A673 (cell line): ENCODE measurements around the gene NDUFB7. TPM values are rescaled to one million over a fixed set of nuclear protein-coding genes. Genes with fewer than 3 reads are reported as not detected.

Source experiments
- BruUV-seq: library from RNA; stranded (reverse); fragments of 400-500 nt; replicated peaks from 2 replicates; lab custom pipeline; 2021; lab: Mats Ljungman, UMichigan
- CTCF ChIA-PET: fragments of 300-600 bp; sonication (Branson Sonifier 250); formaldehyde crosslinking; loops from one replicate; lab custom pipeline; 2022; ENCODE audit warnings: antibody characterized with exemption; lab: Charles Lee
- POLR2A ChIA-PET: fragments of 300-600 bp; sonication (Branson Sonifier 250); formaldehyde crosslinking; loops from one replicate; lab custom pipeline; 2022; ENCODE audit warnings: antibody characterized with exemption; ENCODE audit not compliant: low non-redundant PET; lab: Charles Lee
- DNase-seq: peaks from one replicate; pipeline ENCODE4 v3.0.0-alpha.2; 2015; ENCODE audit warnings: low spot score
- H3K27ac ChIP-seq: fragments of 200-600 bp; sonication (generic); 2 replicates; pipeline ENCODE4 v1.5.1; 2016; ENCODE audit warnings: mixed run types, low read depth, mild to moderate bottlenecking, mixed read lengths, antibody characterized with exemption, low read length; ENCODE audit not compliant: poor library complexity, severe bottlenecking
- H3K27me3 ChIP-seq: fragments of 200-600 bp; sonication (generic); replicated peaks from 2 replicates; pipeline ENCODE4 v1.6.1; 2017; ENCODE audit warnings: mixed run types, low read depth, mild to moderate bottlenecking, mixed read lengths, antibody characterized with exemption, low read length; ENCODE audit not compliant: insufficient read depth, poor library complexity
- H3K36me3 ChIP-seq: fragments of 200-600 bp; sonication (generic); 2 replicates; pipeline ENCODE4 v1.6.1; 2016; ENCODE audit warnings: mixed run types, mild to moderate bottlenecking, mixed read lengths, antibody characterized with exemption, low read length; ENCODE audit not compliant: insufficient read depth, poor library complexity, severe bottlenecking
- H3K4me1 ChIP-seq: fragments of 200-600 bp; sonication (generic); 2 replicates; pipeline ENCODE4 v1.6.1; 2017; ENCODE audit warnings: mixed run types, mild to moderate bottlenecking, mixed read lengths, antibody characterized with exemption, low read length; ENCODE audit not compliant: insufficient read depth, poor library complexity, severe bottlenecking
- H3K4me3 ChIP-seq: fragments of 200-600 bp; sonication (generic); 2 replicates; pipeline ENCODE4 v1.5.1; 2016; ENCODE audit warnings: low read depth, mixed run types, mild to moderate bottlenecking, mixed read lengths, low read length; ENCODE audit not compliant: poor library complexity, severe bottlenecking
- H3K9me3 ChIP-seq: fragments of 200-600 bp; sonication (generic); 2 replicates; pipeline ENCODE4 v1.6.1; 2016; ENCODE audit warnings: mixed run types, low read depth, mild to moderate bottlenecking, mixed read lengths, antibody characterized with exemption, low read length; ENCODE audit not compliant: poor library complexity, severe bottlenecking
- CTCF ChIP-seq: fragments of 300-800, 200-600 bp; sonication (generic); conservative IDR thresholded peaks from 2 replicates; pipeline ENCODE4 v1.5.1; 2017; ENCODE audit warnings: low read depth, mild to moderate bottlenecking, antibody characterized with exemption, low read length, moderate library complexity, mixed read lengths
- EZH2 ChIP-seq: fragments of 200-600 bp; sonication (generic); IDR thresholded peaks from 2 replicates; pipeline ENCODE4 v1.6.1; 2017; ENCODE audit warnings: borderline replicate concordance, low read depth, mild to moderate bottlenecking, mixed read lengths, antibody characterized with exemption, low read length; ENCODE audit not compliant: poor library complexity, severe bottlenecking
- intact Hi-C: fragments of 100-400 bp; cut with micrococcal nuclease; formaldehyde crosslinking; loops from one replicate; pipeline ENCODE4 v1.10.0; 2022; ENCODE audit not compliant: unreplicated experiment
- total RNA-seq: library from RNA; stranded (reverse); gene quantifications from 2 replicates; pipeline ENCODE4 v1.2.3, GENCODE V29; 2021

The NDUFB7 gene
- total RNA-seq, 1 experiment from 2014 or later = 180 TPM

- no peaks in the 10 kb centered on the region for H3K9me3 ChIP-seq
- DNase-seq = no peak
- BruUV-seq = no TSS peak
- intact Hi-C loops = loop anchor here (10.0 kb wide), 1 partner anchor 208 kb away; no protein-coding TSS in a partner anchor
- TF ChIP-seq CTCF (no peak), EZH2 (no peak)
- H3K27me3 ChIP-seq = no peaks in the 10 kb centered on the region
- ChIA-PET POLR2A (no interaction called here), CTCF (interaction anchor here (0.7 kb wide), 1 partner anchor 92 kb away, joined by 4 read pairs; no protein-coding TSS in a partner anchor)
- peaks cover 2% of the 10 kb centered on the region for H3K4me1 ChIP-seq
- H3K36me3 ChIP-seq = no peaks in the 10 kb centered on the region
- H3K4me3 ChIP-seq = no peak overlapping the region
- no peak overlapping the region for H3K27ac ChIP-seq
Observed at GRCh38 chr19:14577264-14577663, 5.4 kb upstream of the NDUFB7 start.

GRCh38 chr19:14576363-14576762 lies 4.5 kb upstream of the NDUFB7 start:
- no peak for DNase-seq
- Histone ChIP-seq H3K9me3 (no peaks in the 10 kb centered on the region), H3K4me1 (peaks cover 4% of the 10 kb centered on the region), H3K36me3 (no peaks in the 10 kb centered on the region), H3K4me3 (no peak overlapping the region), H3K27me3 (no peaks in the 10 kb centered on the region), H3K27ac (no peak overlapping the region)
- no TSS peak for BruUV-seq
- TF ChIP-seq EZH2 (no peak), CTCF (no peak)
- POLR2A ChIA-PET = no interaction called here
- intact Hi-C loops = loop anchor here (10.0 kb wide), 1 partner anchor 208 kb away; no protein-coding TSS in a partner anchor
- CTCF ChIA-PET = no interaction called here

GRCh38 chr19:14575428-14575980 lies 3.6 kb upstream of the NDUFB7 start:
- peaks cover 11% of the 10 kb centered on the region for H3K4me1 ChIP-seq
- H3K27ac ChIP-seq = no peak overlapping the region
- no peak overlapping the region for H3K4me3 ChIP-seq
- no peaks in the 10 kb centered on the region for H3K36me3 ChIP-seq
- H3K9me3 ChIP-seq = no peaks in the 10 kb centered on the region
- ChIA-PET CTCF (no interaction called here), POLR2A (interaction anchor here (0.6 kb wide), 1 partner anchor 114 kb away, joined by 3 read pairs; the partner anchor contains the start of gene ZNF333)
- H3K27me3 ChIP-seq = no peaks in the 10 kb centered on the region
- BruUV-seq = no TSS peak
- intact Hi-C loops = loop anchor here (10.0 kb wide), 1 partner anchor 209 kb away; no protein-coding TSS in a partner anchor
- TF ChIP-seq EZH2 = no peak
- no peak for TF ChIP-seq CTCF
- no peak for DNase-seq
